CD4-positive, alpha-beta T cell (primary cell): ENCODE data around the gene PKDREJ. TPM values are rescaled to one million over a fixed set of nuclear protein-coding genes. Genes with fewer than 3 reads are reported as not detected.

Source experiments
- ATAC-seq: fragments of 200-7000 bp; cut with Tn5 transposase; one replicate; pipeline ENCODE4 v1.10.0; 2022; ENCODE audit warnings: mild to moderate bottlenecking; ENCODE audit not compliant: poor library complexity
- CTCF ChIA-PET: fragments of 350-600 bp; sonication (Branson Sonifier 250); formaldehyde crosslinking; loops from one replicate; lab custom pipeline; 2021; ENCODE audit warnings: antibody characterized with exemption, inconsistent platforms; lab: Charles Lee
- POLR2A ChIA-PET: fragments of 350-600 bp; sonication (Branson Sonifier 250); formaldehyde crosslinking; loops from one replicate; lab custom pipeline; 2021; ENCODE audit warnings: antibody characterized with exemption, inconsistent platforms; lab: Charles Lee
- DNase-seq, 14 experiments: peaks; one replicate each; pipeline ENCODE4 v3.0.0-alpha.2; 2013 to 2020; ENCODE audit warnings: mixed read lengths in 2 of 14
- H3K27ac ChIP-seq, 2 donors: one replicate each; pipeline versions ENCODE4 v1.5.1 to v1.7.0; 2013; ENCODE audit warnings: low read length in 2 of 2, low read depth in 1 of 2, mild to moderate bottlenecking in 1 of 2
- H3K27me3 ChIP-seq, 2 experiments: 1 replicate in 1 of 2; 2 replicates in 1 of 2; pipeline versions ENCODE4 v1.6.1 to v1.7.0; 2013; ENCODE audit warnings: low read length in 2 of 2, control low read depth in 1 of 2, mild to moderate bottlenecking in 1 of 2, moderate library complexity in 1 of 2; ENCODE audit not compliant: insufficient read depth in 2 of 2, control insufficient read depth in 1 of 2
- H3K36me3 ChIP-seq: one replicate; pipeline ENCODE4 v1.6.1; 2013; ENCODE audit warnings: low read length, control low read depth; ENCODE audit not compliant: insufficient read depth
- H3K4me1 ChIP-seq: one replicate; pipeline ENCODE4 v1.6.1; 2013; ENCODE audit warnings: low read length, control low read depth; ENCODE audit not compliant: insufficient read depth
- H3K4me3 ChIP-seq: one replicate; pipeline ENCODE4 v1.5.1; 2013; ENCODE audit warnings: mild to moderate bottlenecking, low read length, moderate library complexity
- H3K9me3 ChIP-seq, 2 experiments: 1 replicate in 1 of 2; 2 replicates in 1 of 2; pipeline versions ENCODE4 v1.6.1 to v1.7.0; 2013; ENCODE audit warnings: low read length in 2 of 2, mild to moderate bottlenecking in 2 of 2, control low read depth in 1 of 2, moderate library complexity in 1 of 2; ENCODE audit not compliant: control insufficient read depth in 1 of 2, insufficient read depth in 1 of 2
- H3K27ac Mint-ChIP-seq: one replicate; pipeline ENCODE4 v1.8.0; 2020; ENCODE audit warnings: mixed read lengths
- H3K27me3 Mint-ChIP-seq: one replicate; pipeline ENCODE4 v1.8.0; 2021; ENCODE audit warnings: mixed read lengths
- H3K36me3 Mint-ChIP-seq: one replicate; pipeline ENCODE4 v1.8.0; 2021; ENCODE audit warnings: low read depth, mixed read lengths
- H3K4me1 Mint-ChIP-seq: one replicate; pipeline ENCODE4 v1.8.0; 2021; ENCODE audit warnings: low read depth, mixed read lengths
- H3K4me3 Mint-ChIP-seq: one replicate; pipeline ENCODE4 v1.8.0; 2020; ENCODE audit warnings: mild to moderate bottlenecking, mixed read lengths
- H3K9me3 Mint-ChIP-seq: one replicate; pipeline ENCODE4 v1.8.0; 2020; ENCODE audit warnings: mixed read lengths
- intact Hi-C, 2 experiments: fragments of 100-400 bp; cut with DNase I in 1 of 2; cut with micrococcal nuclease in 1 of 2; formaldehyde crosslinking; loops; one replicate each; pipeline versions ENCODE4 v1.15.1 to v1.9.0; 2023 to 2025; cut with DNase I, micrococcal nuclease
- total RNA-seq, 174 experiments: library from RNA in 2 of 174; stranded (reverse) in 2 of 174; gene quantifications; one replicate each; pipeline ENCODE4 v1.2.3 and lab custom pipeline; 2021 to 2026
- TF ChIP-seq, protein P1 (sequence below): fragments of 200-600 bp; IDR thresholded peaks from one replicate; pipeline ENCODE4 v1.8.0; 2022; ENCODE audit warnings: antibody characterized with exemption, mild to moderate bottlenecking

PKDREJ gene
- total RNA-seq, 2 experiments from 2014 or later: not detected

DNA sequence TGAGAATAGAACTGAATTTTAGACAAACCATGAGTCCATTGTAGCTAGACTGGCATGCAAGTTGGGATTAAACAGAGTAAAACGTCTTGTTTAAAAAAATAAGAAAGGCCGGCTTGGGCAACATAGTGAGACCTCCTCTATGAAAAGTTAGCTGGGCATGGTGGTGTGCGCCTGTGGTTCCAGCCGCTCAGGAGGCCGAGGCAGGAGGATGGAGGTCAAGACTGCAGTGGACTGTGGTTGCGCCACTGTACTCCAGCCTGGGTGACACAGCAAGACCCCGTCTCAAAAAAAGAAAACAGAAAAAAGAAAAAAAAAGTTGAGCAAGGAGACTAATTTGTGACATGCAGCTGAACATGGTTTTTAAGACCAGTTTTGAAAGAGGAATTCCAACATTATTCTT is 36.6 kb downstream of the PKDREJ start:
- ChIA-PET POLR2A (no interaction called here), CTCF (no interaction called here)
- H3K9me3 Mint-ChIP-seq: no peaks in the 10 kb centered on the region
- Histone ChIP-seq H3K9me3 (no peaks in the 10 kb centered on the region), H3K4me3 (no peak overlapping the region), H3K36me3 (peaks cover 3% of the 10 kb centered on the region), H3K27me3 (no peaks in the 10 kb centered on the region), H3K27ac (no peak overlapping the region), H3K4me1 (no peaks in the 10 kb centered on the region)
- H3K27me3 Mint-ChIP-seq: no peaks in the 10 kb centered on the region
- no peak overlapping the region for H3K4me3 Mint-ChIP-seq
- H3K36me3 Mint-ChIP-seq: peaks cover 10% of the 10 kb centered on the region
- no peaks in the 10 kb centered on the region for H3K4me1 Mint-ChIP-seq
- no peak overlapping the region for H3K27ac Mint-ChIP-seq
- DNase-seq (no peak), ATAC-seq (no peak)
- intact Hi-C loops: no loop called here
- TF ChIP-seq, protein P1, sequence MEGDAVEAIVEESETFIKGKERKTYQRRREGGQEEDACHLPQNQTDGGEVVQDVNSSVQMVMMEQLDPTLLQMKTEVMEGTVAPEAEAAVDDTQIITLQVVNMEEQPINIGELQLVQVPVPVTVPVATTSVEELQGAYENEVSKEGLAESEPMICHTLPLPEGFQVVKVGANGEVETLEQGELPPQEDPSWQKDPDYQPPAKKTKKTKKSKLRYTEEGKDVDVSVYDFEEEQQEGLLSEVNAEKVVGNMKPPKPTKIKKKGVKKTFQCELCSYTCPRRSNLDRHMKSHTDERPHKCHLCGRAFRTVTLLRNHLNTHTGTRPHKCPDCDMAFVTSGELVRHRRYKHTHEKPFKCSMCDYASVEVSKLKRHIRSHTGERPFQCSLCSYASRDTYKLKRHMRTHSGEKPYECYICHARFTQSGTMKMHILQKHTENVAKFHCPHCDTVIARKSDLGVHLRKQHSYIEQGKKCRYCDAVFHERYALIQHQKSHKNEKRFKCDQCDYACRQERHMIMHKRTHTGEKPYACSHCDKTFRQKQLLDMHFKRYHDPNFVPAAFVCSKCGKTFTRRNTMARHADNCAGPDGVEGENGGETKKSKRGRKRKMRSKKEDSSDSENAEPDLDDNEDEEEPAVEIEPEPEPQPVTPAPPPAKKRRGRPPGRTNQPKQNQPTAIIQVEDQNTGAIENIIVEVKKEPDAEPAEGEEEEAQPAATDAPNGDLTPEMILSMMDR: no peak

DNA sequence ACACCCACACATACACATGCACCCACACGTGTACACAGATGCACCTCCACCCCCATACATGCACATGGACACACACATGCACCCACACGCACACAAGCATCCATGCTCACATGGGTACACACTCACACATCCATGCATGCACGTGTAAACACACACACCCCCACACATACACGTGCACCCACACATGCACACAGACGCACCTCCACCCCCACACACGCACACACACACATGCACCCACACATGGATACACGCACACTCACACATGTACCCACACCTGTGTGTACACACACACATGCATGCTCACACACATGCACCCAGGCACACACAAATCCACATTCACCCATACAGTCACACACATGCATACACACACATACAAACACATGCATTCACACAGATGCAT is 37.5 kb downstream of the PKDREJ start:
- no peak for DNase-seq
- peaks cover 10% of the 10 kb centered on the region for H3K36me3 ChIP-seq
- Mint-ChIP-seq H3K27me3 (no peaks in the 10 kb centered on the region), H3K9me3 (no peaks in the 10 kb centered on the region), H3K27ac (no peak overlapping the region), H3K4me3 (no peak overlapping the region), H3K36me3 (peaks cover 19% of the 10 kb centered on the region), H3K4me1 (no peaks in the 10 kb centered on the region)
- no peak overlapping the region for H3K27ac ChIP-seq
- H3K9me3 ChIP-seq: no peaks in the 10 kb centered on the region
- H3K4me3 ChIP-seq: no peak overlapping the region
- intact Hi-C loops: no loop called here
- ATAC-seq: no peak
- TF ChIP-seq, protein P1: no peak
- no peaks in the 10 kb centered on the region for H3K27me3 ChIP-seq
- POLR2A ChIA-PET: no interaction called here
- CTCF ChIA-PET: no interaction called here
- no peaks in the 10 kb centered on the region for H3K4me1 ChIP-seq

DNA sequence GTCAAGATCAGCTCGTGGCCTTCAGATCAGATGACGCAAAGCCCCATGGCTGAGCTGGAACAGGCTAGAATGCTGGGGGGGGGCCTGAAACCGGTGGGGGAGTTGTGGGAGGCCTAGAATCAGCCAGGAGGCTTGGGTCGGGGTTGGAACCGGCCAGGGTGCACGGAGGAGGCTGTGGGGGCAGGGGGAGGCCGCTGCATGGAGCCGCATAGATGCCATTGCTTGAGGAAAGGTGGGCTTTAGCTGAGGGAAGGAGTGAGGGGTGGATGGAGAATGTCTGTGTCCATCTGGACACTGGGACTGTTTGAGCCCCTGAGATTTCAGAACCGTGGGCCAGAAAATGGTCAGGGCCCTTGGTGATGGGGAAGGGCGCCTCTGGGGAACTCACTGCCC is 38.2 kb downstream of the PKDREJ start:
- intact Hi-C loops: no loop called here
- ATAC-seq (no peak), DNase-seq (no peak)
- Mint-ChIP-seq H3K9me3 (no peaks in the 10 kb centered on the region), H3K27me3 (no peaks in the 10 kb centered on the region), H3K27ac (no peak overlapping the region), H3K4me1 (no peaks in the 10 kb centered on the region), H3K36me3 (peaks cover 24% of the 10 kb centered on the region), H3K4me3 (no peak overlapping the region)
- H3K4me3 ChIP-seq: no peak overlapping the region
- H3K27me3 ChIP-seq: no peaks in the 10 kb centered on the region
- POLR2A ChIA-PET: no interaction called here
- peaks cover under 1% of the 10 kb centered on the region for H3K4me1 ChIP-seq
- no peaks in the 10 kb centered on the region for H3K9me3 ChIP-seq
- no peak overlapping the region for H3K27ac ChIP-seq
- CTCF ChIA-PET: no interaction called here
- H3K36me3 ChIP-seq: peaks cover 15% of the 10 kb centered on the region
- TF ChIP-seq, protein P1: no peak
